ENCODE data around the gene ARSK.

GRCh38 chr5:95524423-95524822 lies 30.5 kb upstream of the ARSK start:
- no peak for TF ChIP-seq CTCF (IDR thresholded peaks at IDR 0.05)
- no peak for TF ChIP-seq POLR2AphosphoS5 (IDR thresholded peaks at IDR 0.05; ENCODE audit: low read depth, low read length)

Data from Panc1 (cell line).